ENCODE measurements around the gene INTS11. TPM values are rescaled to one million over a fixed set of nuclear protein-coding genes. Genes with fewer than 3 reads are reported as not detected.

Gene INTS11
- total RNA-seq, 2 donors from 2014 or later: 97.3 to 178 TPM

DNA sequence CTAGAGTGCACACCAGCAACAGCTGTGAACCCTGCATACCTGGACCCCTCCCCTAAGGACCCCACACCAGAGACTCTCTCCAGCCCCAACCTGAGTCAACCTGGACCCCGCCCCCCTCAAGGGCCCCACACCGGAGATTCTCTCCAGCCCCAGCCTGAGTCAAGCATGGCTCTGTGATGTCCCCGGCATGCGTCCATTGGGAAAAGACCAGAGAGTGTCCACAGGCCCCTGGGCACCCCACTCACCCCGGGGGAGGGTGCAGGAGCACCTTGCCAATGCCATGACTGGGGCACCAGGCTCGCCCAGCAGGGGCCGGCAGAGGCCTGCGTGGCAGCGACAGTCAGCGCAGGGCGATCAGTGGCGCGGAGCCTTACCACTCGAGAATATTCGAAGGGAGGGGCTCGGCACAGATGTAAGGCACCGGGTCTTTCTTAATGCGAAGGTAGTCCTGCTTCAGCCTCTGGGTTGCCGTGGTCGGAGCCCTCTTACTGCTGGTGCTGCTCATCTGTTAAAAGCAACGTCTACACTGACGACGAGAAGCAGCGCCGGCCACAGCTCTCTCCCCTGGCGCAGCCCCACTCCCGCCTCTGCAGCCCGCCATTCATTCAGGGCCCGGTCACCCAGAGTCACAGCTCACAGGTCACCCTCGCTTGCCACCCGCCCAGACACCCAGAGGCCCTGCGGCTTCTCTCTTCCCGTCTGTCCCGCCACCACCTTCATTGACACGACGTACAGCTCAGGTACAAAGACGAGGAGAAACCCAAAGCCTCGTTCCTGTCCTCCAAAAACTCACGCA, 56.8 kb downstream of the INTS11 start:
- intact Hi-C loops (cut with DNase I): no loop called here
- Histone ChIP-seq H3K9me3 (no peaks in the 10 kb centered on the region), H3K4me1 (replicated peaks) (peaks cover 21% of the 10 kb centered on the region), H3K36me3 (peaks cover 0 to 2% of the 10 kb centered on the region in 2 donors), H3K27ac (no peak overlapping the region), H3K4me3 (no peak overlapping the region), H3K27me3 (replicated peaks; ENCODE audit: insufficient read depth) (no peaks in the 10 kb centered on the region)
- TF ChIP-seq POLR2AphosphoS5 (IDR thresholded peaks at IDR 0.05): no peak
- TF ChIP-seq POLR2A (IDR thresholded peaks at IDR 0.05): no peak
- TF ChIP-seq CTCF (IDR thresholded peaks at IDR 0.05): no peak
- DNase-seq (ENCODE audit: low spot score): no peak
- WGBS: 92% methylated on average over 39 of the region's 39 CpGs

DNA sequence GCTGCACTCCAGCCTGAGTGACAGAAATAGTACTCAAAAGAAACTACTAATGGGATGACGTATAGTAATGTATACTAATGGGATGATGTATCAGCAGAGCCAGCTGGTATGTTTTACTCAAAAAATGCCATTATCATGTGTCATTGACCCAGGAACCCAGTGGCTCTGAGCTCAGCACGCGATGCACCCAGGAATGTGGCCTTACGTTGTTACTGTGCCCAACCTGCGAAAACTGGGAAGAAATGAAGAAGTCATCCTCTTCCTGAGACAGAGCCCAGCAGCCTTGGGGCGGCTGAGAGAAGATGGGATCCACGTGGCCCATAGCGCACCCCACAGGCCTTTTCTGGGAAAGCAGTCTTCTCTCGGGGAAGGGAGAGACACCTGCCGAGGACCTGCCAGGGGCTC, 59.6 kb downstream of the INTS11 start:
- Histone ChIP-seq H3K27me3 (replicated peaks; ENCODE audit: insufficient read depth) (no peaks in the 10 kb centered on the region), H3K36me3 (peaks cover 0 to 10% of the 10 kb centered on the region in 2 donors), H3K9me3 (no peaks in the 10 kb centered on the region), H3K4me1 (replicated peaks) (no peaks in the 10 kb centered on the region), H3K27ac (no peak overlapping the region), H3K4me3 (no peak overlapping the region)
- WGBS: 82% methylated on average over 9 of the region's 10 CpGs
- TF ChIP-seq CTCF (IDR thresholded peaks at IDR 0.05) (no peak), POLR2A (IDR thresholded peaks at IDR 0.05) (no peak), POLR2AphosphoS5 (IDR thresholded peaks at IDR 0.05) (no peak)
- intact Hi-C loops (cut with DNase I): no loop called here
- DNase-seq (ENCODE audit: low spot score): no peak

DNA sequence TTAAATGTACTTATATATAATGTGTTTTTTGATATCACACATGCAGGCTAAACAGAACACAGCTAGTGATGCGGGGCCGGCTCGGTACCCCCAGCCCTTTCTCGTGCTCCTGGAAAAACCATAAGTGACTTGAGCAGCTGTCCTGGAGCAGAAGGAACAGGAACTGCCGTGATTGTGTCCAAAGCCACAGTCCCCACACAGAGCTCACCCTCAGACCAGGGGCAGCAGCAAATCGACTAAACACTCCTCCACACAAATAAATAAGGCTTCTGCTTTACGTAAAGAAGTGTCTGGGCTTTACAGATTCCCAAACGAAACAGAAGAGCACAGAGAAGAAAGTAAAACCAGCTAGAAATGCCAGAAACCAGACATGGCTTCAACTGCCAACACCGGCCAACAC, 60.4 kb downstream of the INTS11 start:
- no peaks in the 10 kb centered on the region for H3K27me3 ChIP-seq (replicated peaks; ENCODE audit: insufficient read depth)
- H3K9me3 ChIP-seq: no peaks in the 10 kb centered on the region
- H3K36me3 ChIP-seq: peaks cover 0 to 10% of the 10 kb centered on the region in 2 donors
- intact Hi-C loops (cut with DNase I): no loop called here
- no peak overlapping the region for H3K4me3 ChIP-seq
- WGBS: 89% methylated on average over 9 of the region's 9 CpGs
- H3K27ac ChIP-seq: no peak overlapping the region
- H3K4me1 ChIP-seq (replicated peaks): no peaks in the 10 kb centered on the region
- TF ChIP-seq POLR2A (IDR thresholded peaks at IDR 0.05) (no peak), CTCF (IDR thresholded peaks at IDR 0.05) (no peak), POLR2AphosphoS5 (IDR thresholded peaks at IDR 0.05) (no peak)
- DNase-seq (ENCODE audit: low spot score): no peak

DNA sequence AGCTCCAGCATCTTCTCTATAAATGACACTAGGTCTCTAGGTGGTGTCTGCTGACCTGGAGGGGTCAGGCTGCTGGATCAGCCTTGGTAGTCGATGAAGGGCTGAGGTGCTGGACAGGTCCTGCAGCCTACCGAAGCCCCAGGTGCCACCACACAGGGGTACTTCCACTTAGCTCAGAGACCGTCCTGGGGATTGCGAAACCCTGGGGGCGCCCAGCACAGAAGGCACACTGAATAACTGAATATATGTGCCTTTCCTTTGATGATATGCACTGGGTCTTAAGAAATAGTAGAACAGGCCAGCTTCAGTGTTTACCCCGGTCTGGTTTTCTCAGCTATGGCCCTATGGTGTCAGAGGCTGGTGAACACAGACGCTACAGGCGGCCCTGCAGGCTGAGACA, 61.7 kb downstream of the INTS11 start:
- Histone ChIP-seq H3K36me3 (peaks cover 0 to 10% of the 10 kb centered on the region in 2 donors), H3K27ac (no peak overlapping the region), H3K4me1 (replicated peaks) (no peaks in the 10 kb centered on the region), H3K27me3 (replicated peaks; ENCODE audit: insufficient read depth) (no peaks in the 10 kb centered on the region), H3K9me3 (no peaks in the 10 kb centered on the region), H3K4me3 (no peak overlapping the region)
- DNase-seq (ENCODE audit: low spot score): no peak
- no peak for TF ChIP-seq POLR2A (IDR thresholded peaks at IDR 0.05)
- no peak for TF ChIP-seq CTCF (IDR thresholded peaks at IDR 0.05)
- no peak for TF ChIP-seq POLR2AphosphoS5 (IDR thresholded peaks at IDR 0.05)
- intact Hi-C loops (cut with DNase I): no loop called here
- WGBS: 79% methylated on average over 8 of the region's 8 CpGs

DNA sequence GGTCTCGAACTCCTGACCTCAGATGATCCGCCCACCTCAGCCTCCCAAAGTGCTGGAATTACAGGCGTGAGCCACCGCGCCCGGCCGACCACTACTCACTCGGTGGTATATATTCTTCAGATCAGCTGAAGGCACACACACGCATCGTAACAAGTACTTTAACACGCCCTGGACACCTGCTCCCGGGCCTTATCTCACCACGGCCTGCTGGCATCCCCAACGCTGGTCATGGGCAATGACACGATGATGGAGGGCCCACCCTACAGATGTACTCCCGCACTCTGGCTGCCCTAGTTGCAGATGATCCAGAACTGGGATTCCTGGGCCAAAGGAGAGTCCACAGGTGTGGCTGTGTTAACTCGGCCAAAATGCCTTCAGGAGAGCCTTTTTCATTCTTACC, 62.4 kb downstream of the INTS11 start:
- H3K27me3 ChIP-seq (replicated peaks; ENCODE audit: insufficient read depth): no peaks in the 10 kb centered on the region
- H3K27ac ChIP-seq: no peak overlapping the region
- H3K4me3 ChIP-seq: no peak overlapping the region
- peaks cover 0 to 10% of the 10 kb centered on the region in 2 donors for H3K36me3 ChIP-seq
- no peak for DNase-seq (ENCODE audit: low spot score)
- no peaks in the 10 kb centered on the region for H3K4me1 ChIP-seq (replicated peaks)
- TF ChIP-seq POLR2A (IDR thresholded peaks at IDR 0.05): no peak
- no peak for TF ChIP-seq POLR2AphosphoS5 (IDR thresholded peaks at IDR 0.05)
- TF ChIP-seq CTCF (IDR thresholded peaks at IDR 0.05): no peak
- no peaks in the 10 kb centered on the region for H3K9me3 ChIP-seq
- intact Hi-C loops (cut with DNase I): no loop called here
- 96% methylated on average over 17 of the region's 17 CpGs for WGBS

Data from prostate gland (tissue), 2 donors.